ENCODE results near the gene NKX6-1. TPM values are rescaled to one million over a fixed set of nuclear protein-coding genes. Genes with fewer than 3 reads are reported as not detected.

Gene NKX6-1
- polyA plus RNA-seq, 1 donor from 2014 or later: 20.1 TPM

DNA sequence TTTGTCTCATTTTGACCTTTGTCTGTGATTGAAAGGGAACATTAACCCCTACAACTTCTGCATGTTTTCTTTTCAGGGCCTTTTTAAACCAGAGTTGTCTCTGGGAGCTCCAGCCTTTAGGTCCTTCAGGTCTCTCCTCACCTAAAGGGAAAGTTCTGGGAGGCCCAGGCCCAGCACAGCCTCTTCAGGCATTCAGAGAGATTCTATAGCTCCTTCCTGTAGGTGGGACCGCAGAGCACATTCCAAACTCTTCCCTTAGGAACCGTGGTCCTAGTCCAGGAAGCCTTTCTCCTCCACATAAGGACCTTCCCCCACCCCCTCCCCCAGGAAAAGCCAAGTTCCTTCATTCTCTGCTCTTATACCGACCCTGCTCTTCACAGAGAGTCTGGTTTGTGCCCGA, 14.9 kb downstream of the NKX6-1 start:
- no peaks in the 10 kb centered on the region for H4K20me1 ChIP-seq (ENCODE audit: insufficient read depth)
- no peaks in the 10 kb centered on the region for H3K9me2 ChIP-seq (ENCODE audit: insufficient read depth, low read length)
- no peaks in the 10 kb centered on the region for H3F3A ChIP-seq (ENCODE audit: insufficient read depth, low read length, poor library complexity, severe bottlenecking)
- H3K27ac ChIP-seq (ENCODE audit: low read length): no peak overlapping the region
- peaks cover 11% of the 10 kb centered on the region for H3K9me3 ChIP-seq (ENCODE audit: low read length)
- no peak overlapping the region for H3K4me3 ChIP-seq (ENCODE audit: low read length)
- no peak overlapping the region for H2AFZ ChIP-seq (ENCODE audit: low read depth, low read length)
- H3K79me2 ChIP-seq (replicated peaks; ENCODE audit: insufficient read depth, low read length): no peaks in the 10 kb centered on the region
- H3K9ac ChIP-seq (ENCODE audit: low read length): no peak overlapping the region
- no peak overlapping the region for H3K4me2 ChIP-seq (ENCODE audit: low read length)
- H3K27me3 ChIP-seq (ENCODE audit: insufficient read depth, low read depth, low read length): peaks cover 100% of the 10 kb centered on the region
- no peaks in the 10 kb centered on the region for H3K36me3 ChIP-seq (ENCODE audit: insufficient read depth, low read length)
- TF ChIP-seq, protein P1, sequence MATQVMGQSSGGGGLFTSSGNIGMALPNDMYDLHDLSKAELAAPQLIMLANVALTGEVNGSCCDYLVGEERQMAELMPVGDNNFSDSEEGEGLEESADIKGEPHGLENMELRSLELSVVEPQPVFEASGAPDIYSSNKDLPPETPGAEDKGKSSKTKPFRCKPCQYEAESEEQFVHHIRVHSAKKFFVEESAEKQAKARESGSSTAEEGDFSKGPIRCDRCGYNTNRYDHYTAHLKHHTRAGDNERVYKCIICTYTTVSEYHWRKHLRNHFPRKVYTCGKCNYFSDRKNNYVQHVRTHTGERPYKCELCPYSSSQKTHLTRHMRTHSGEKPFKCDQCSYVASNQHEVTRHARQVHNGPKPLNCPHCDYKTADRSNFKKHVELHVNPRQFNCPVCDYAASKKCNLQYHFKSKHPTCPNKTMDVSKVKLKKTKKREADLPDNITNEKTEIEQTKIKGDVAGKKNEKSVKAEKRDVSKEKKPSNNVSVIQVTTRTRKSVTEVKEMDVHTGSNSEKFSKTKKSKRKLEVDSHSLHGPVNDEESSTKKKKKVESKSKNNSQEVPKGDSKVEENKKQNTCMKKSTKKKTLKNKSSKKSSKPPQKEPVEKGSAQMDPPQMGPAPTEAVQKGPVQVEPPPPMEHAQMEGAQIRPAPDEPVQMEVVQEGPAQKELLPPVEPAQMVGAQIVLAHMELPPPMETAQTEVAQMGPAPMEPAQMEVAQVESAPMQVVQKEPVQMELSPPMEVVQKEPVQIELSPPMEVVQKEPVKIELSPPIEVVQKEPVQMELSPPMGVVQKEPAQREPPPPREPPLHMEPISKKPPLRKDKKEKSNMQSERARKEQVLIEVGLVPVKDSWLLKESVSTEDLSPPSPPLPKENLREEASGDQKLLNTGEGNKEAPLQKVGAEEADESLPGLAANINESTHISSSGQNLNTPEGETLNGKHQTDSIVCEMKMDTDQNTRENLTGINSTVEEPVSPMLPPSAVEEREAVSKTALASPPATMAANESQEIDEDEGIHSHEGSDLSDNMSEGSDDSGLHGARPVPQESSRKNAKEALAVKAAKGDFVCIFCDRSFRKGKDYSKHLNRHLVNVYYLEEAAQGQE (IDR thresholded peaks at IDR 0.05; ENCODE audit: borderline replicate concordance): no peak
- no peak for TF ChIP-seq SMC3 (conservative IDR thresholded peaks at IDR 0.05; ENCODE audit: poor library complexity)
- no peak for TF ChIP-seq MXI1 (conservative IDR thresholded peaks at IDR 0.05; ENCODE audit: poor library complexity, severe bottlenecking)
- TF ChIP-seq, protein P2, sequence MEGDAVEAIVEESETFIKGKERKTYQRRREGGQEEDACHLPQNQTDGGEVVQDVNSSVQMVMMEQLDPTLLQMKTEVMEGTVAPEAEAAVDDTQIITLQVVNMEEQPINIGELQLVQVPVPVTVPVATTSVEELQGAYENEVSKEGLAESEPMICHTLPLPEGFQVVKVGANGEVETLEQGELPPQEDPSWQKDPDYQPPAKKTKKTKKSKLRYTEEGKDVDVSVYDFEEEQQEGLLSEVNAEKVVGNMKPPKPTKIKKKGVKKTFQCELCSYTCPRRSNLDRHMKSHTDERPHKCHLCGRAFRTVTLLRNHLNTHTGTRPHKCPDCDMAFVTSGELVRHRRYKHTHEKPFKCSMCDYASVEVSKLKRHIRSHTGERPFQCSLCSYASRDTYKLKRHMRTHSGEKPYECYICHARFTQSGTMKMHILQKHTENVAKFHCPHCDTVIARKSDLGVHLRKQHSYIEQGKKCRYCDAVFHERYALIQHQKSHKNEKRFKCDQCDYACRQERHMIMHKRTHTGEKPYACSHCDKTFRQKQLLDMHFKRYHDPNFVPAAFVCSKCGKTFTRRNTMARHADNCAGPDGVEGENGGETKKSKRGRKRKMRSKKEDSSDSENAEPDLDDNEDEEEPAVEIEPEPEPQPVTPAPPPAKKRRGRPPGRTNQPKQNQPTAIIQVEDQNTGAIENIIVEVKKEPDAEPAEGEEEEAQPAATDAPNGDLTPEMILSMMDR (IDR thresholded peaks at IDR 0.05; ENCODE audit: poor library complexity, severe bottlenecking): no peak
- no peak for TF ChIP-seq TAF1 (IDR thresholded peaks at IDR 0.05; ENCODE audit: low read depth)
- no peak for TF ChIP-seq EP300 (conservative IDR thresholded peaks at IDR 0.05; ENCODE audit: poor library complexity, severe bottlenecking)
- TF ChIP-seq POLR2AphosphoS5 (IDR thresholded peaks at IDR 0.05): no peak
- TF ChIP-seq EZH2 (IDR thresholded peaks at IDR 0.05; ENCODE audit: borderline replicate concordance, insufficient read depth, low read length, poor library complexity, severe bottlenecking): no peak
- TF ChIP-seq RAD21 (conservative IDR thresholded peaks at IDR 0.05): no peak

DNA sequence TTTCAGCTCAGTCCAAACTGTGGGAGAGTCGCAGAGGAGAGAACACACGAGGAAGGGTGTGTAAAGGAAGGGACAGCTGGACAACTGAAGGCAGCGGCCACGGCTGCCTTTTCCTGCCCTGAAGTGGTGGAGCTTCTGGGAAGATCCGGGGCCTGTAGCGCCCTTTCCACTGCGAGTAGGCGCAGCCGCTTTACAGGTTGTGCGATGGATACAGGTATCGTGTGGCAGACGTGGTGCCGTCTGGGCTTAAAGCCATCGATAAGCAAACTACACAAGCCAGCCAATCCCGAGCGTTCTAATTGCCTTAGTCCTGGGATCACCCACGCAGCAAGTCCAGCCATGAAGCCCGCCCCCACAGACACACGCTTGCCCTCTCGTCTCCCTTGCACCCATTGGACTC, 15.4 kb downstream of the NKX6-1 start:
- no peak overlapping the region for H3K4me3 ChIP-seq (ENCODE audit: low read length)
- TF ChIP-seq MXI1 (conservative IDR thresholded peaks at IDR 0.05; ENCODE audit: poor library complexity, severe bottlenecking) (no peak), TAF1 (IDR thresholded peaks at IDR 0.05; ENCODE audit: low read depth) (no peak), SMC3 (conservative IDR thresholded peaks at IDR 0.05; ENCODE audit: poor library complexity) (no peak), EZH2 (IDR thresholded peaks at IDR 0.05; ENCODE audit: borderline replicate concordance, insufficient read depth, low read length, poor library complexity, severe bottlenecking) (no peak), POLR2AphosphoS5 (IDR thresholded peaks at IDR 0.05) (no peak), EP300 (conservative IDR thresholded peaks at IDR 0.05; ENCODE audit: poor library complexity, severe bottlenecking) (no peak), RAD21 (conservative IDR thresholded peaks at IDR 0.05) (no peak)
- TF ChIP-seq, protein P1 (IDR thresholded peaks at IDR 0.05; ENCODE audit: borderline replicate concordance): no peak
- TF ChIP-seq, protein P2 (IDR thresholded peaks at IDR 0.05; ENCODE audit: poor library complexity, severe bottlenecking): no peak
- H3K36me3 ChIP-seq (ENCODE audit: insufficient read depth, low read length): no peaks in the 10 kb centered on the region
- no peaks in the 10 kb centered on the region for H3F3A ChIP-seq (ENCODE audit: insufficient read depth, low read length, poor library complexity, severe bottlenecking)
- no peaks in the 10 kb centered on the region for H4K20me1 ChIP-seq (ENCODE audit: insufficient read depth)
- no peaks in the 10 kb centered on the region for H3K79me2 ChIP-seq (replicated peaks; ENCODE audit: insufficient read depth, low read length)
- no peaks in the 10 kb centered on the region for H3K9me2 ChIP-seq (ENCODE audit: insufficient read depth, low read length)
- no peak overlapping the region for H3K27ac ChIP-seq (ENCODE audit: low read length)
- no peak overlapping the region for H3K9ac ChIP-seq (ENCODE audit: low read length)
- no peak overlapping the region for H2AFZ ChIP-seq (ENCODE audit: low read depth, low read length)
- no peak overlapping the region for H3K4me2 ChIP-seq (ENCODE audit: low read length)
- peaks cover 100% of the 10 kb centered on the region for H3K27me3 ChIP-seq (ENCODE audit: insufficient read depth, low read depth, low read length)
- H3K9me3 ChIP-seq (ENCODE audit: low read length): peaks cover 11% of the 10 kb centered on the region
